GM19468 (cell line): ENCODE measurements around the gene TMEM203.
"Not testable (repeated sequence)": the region's sequence is repeated elsewhere in the genome, so short reads cannot be mapped to it uniquely, and the experiment has no call there.

Experiments
- ATAC-seq: cut with Tn5 transposase; IDR thresholded peaks from one replicate; pipeline ENCODE4 v1.9.1; 2021; ENCODE audit warnings: mild to moderate bottlenecking, moderate library complexity, moderate number of reproducible peaks; ENCODE audit not compliant: unreplicated experiment; ENCODE audit errors: extremely low read depth

TMEM203 gene

GRCh38 chr9:137205126-137206069, at the start of gene TMEM203, which contains the start of gene NDOR1:
Gene TMEM203 (minus strand): TSS chr9:137205648. CDS start chr9:137205414, 234 bp downstream.
Gene NDOR1 (plus strand): TSS chr9:137205700. CDS start chr9:137205778, 78 bp downstream.
- peak; percentile 27 for ATAC-seq

GRCh38 chr9:137254624-137255447, 49.4 kb upstream of the TMEM203 start, which contains the start of gene NELFB:
Gene NELFB (plus strand): TSS chr9:137255327.
- ATAC-seq, result peak; percentile 45

GRCh38 chr9:137253717-137254623, 48.5 kb upstream of the TMEM203 start:
- ATAC-seq, result no peak

GRCh38 chr9:137252555-137253506, 47.4 kb upstream of the TMEM203 start:
- no peak for ATAC-seq

GRCh38 chr9:137251490-137252268, 46.2 kb upstream of the TMEM203 start:
- no peak for ATAC-seq

- ATAC-seq, result no peak
Observed at GRCh38 chr9:137251194-137251461, 45.7 kb upstream of the TMEM203 start, which contains the start of gene STPG3. Gene STPG3 (plus strand): TSS chr9:137251286. CDS start chr9:137251287, 1 bp downstream.

- ATAC-seq, result no peak
Observed at GRCh38 chr9:137250329-137251193, 45.1 kb upstream of the TMEM203 start.

- no peak for ATAC-seq
Observed at GRCh38 chr9:137247916-137248175, 42.4 kb upstream of the TMEM203 start.

GRCh38 chr9:137247135-137247915, 41.9 kb upstream of the TMEM203 start:
- ATAC-seq, result no peak

GRCh38 chr9:137245450-137246421, 40.3 kb upstream of the TMEM203 start:
- no peak for ATAC-seq

GRCh38 chr9:137244486-137245449, 39.3 kb upstream of the TMEM203 start:
- ATAC-seq, result no peak

GRCh38 chr9:137243626-137244485, 38.4 kb upstream of the TMEM203 start:
- no peak for ATAC-seq

GRCh38 chr9:137243266-137243625, 37.8 kb upstream of the TMEM203 start:
- not testable (repeated sequence) for ATAC-seq
